ENCODE data around the gene SOCS6. TPM values are rescaled to one million over a fixed set of nuclear protein-coding genes. Genes with fewer than 3 reads are reported as not detected.

Gene SOCS6
- polyA plus RNA-seq, 1 of the 3 experiments (the other 2 are of a cell fraction) = 12.1 TPM

DNA sequence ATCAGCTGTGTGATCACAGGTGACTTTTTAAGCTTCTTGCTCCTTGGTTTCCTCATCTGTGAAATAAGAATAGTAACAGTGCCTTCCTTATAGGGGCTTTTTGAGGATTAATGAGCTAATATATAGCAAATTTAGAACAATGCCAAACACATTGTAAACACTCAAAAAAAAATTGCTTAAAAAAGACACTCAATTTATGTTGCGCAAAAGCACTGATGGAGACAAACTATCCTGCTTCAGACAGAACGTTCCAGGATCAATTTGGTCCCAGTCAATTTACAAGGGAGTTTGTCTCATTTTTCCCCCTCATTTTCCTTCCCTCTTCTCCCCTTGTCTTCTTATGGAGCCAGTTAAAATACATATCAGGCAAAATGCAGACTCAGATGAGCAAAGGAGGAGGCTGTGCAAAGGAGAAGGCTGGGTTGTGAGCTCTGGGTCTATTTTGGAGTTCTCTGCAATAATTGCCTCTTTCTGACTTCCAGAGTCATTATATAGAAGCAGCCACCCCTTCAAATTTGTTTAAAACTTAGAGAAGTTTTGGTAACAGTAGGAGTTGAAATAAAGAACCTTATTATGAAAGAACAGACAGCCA lies 83.7 kb downstream of the SOCS6 start:
- POLR2A ChIA-PET = no interaction called here
- CTCF ChIA-PET = no interaction called here
- Histone ChIP-seq H4K20me1 (ENCODE audit: insufficient read depth) (no peaks in the 10 kb centered on the region), H3K9ac (no peak overlapping the region), H3K36me3 (replicated peaks in 1 of 2; ENCODE audit: control insufficient read depth in 1 of 2, insufficient read depth in 2 of 2, low read length in 1 of 2) (no peaks in the 10 kb centered on the region), H3F3A (replicated peaks; ENCODE audit: insufficient read depth) (no peaks in the 10 kb centered on the region), H3K79me2 (ENCODE audit: insufficient read depth) (no peaks in the 10 kb centered on the region), H3K27ac (ENCODE audit: low read depth in 2 of 2, low read length in 1 of 2) (peak overlapping the region in 1 of 2 experiments; percentile 19; a peak in 1 of 4 replicates), H3K9me3 (no peaks in the 10 kb centered on the region), H3K27me3 (ENCODE audit: insufficient read depth) (no peaks in the 10 kb centered on the region), H2AFZ (ENCODE audit: low read depth) (peak overlapping the region; percentile 82), H3K9me2 (no peaks in the 10 kb centered on the region), H3K4me2 (peak overlapping the region; percentile 22; the same call in 1 of the 2 replicates), H3K4me3 (ENCODE audit: low read depth in 2 of 2, low read length in 1 of 2) (no peak overlapping the region), H3K4me1 (ENCODE audit: control insufficient read depth in 1 of 2, insufficient read depth in 2 of 2, low read depth in 1 of 2, low read length in 1 of 2) (peaks cover 3 to 11% of the 10 kb centered on the region in 2 experiments; a peak in 1 of 4 replicates)
- TF ChIP-seq EP300 (IDR thresholded peaks at IDR 0.05; ENCODE audit: borderline replicate concordance in 1 of 2, low read depth in 1 of 2, low read length in 1 of 2) = no peak
- TF ChIP-seq USF2 (IDR thresholded peaks at IDR 0.05; ENCODE audit: borderline replicate concordance, low read depth, low read length) = no peak
- no peak for TF ChIP-seq POLR2AphosphoS5 (IDR thresholded peaks at IDR 0.05; ENCODE audit: low read depth, low read length)
- no peak for TF ChIP-seq RAD21 (IDR thresholded peaks at IDR 0.05; ENCODE audit: low read length)
- no peak for DNase-seq
- WGBS (ENCODE audit: low lambda C conversion rate) = 89% methylated on average over 2 of the region's 2 CpGs

DNA sequence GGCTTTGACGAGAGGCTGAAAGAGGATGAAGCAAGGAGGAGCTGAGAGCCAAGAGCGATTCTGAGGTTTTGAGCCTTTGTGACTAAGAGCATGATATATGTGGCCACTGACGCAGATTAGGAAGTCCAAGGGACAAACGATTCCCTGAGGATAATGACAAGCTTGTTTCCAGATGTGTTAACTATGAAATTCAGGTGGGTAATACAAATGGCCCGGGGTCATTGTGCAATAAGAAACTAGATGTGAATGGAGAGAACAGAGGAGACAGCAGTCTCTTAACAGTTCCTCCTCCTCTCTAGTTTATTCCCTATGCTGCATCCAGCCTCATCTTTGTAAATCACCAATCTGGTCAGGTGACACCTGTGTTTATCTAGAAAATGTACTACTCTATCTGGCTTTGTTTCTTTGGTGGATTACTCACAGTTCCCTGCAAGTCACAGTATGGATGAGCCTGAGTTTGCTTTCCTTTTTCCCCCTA lies 84.2 kb downstream of the SOCS6 start:
- Histone ChIP-seq H2AFZ (ENCODE audit: low read depth) (peak overlapping the region; percentile 82), H4K20me1 (ENCODE audit: insufficient read depth) (no peaks in the 10 kb centered on the region), H3K27ac (ENCODE audit: low read depth in 2 of 2, low read length in 1 of 2) (peak overlapping the region in 1 of 2 experiments; percentile 19; a peak in 1 of 4 replicates), H3K4me1 (ENCODE audit: control insufficient read depth in 1 of 2, insufficient read depth in 2 of 2, low read depth in 1 of 2, low read length in 1 of 2) (peaks cover 4 to 11% of the 10 kb centered on the region in 2 experiments; a peak in 1 of 4 replicates), H3K4me2 (peak overlapping the region; percentile 22; the same call in 1 of the 2 replicates), H3K27me3 (ENCODE audit: insufficient read depth) (no peaks in the 10 kb centered on the region), H3K9me2 (no peaks in the 10 kb centered on the region), H3K79me2 (ENCODE audit: insufficient read depth) (no peaks in the 10 kb centered on the region), H3F3A (replicated peaks; ENCODE audit: insufficient read depth) (no peaks in the 10 kb centered on the region), H3K36me3 (replicated peaks in 1 of 2; ENCODE audit: control insufficient read depth in 1 of 2, insufficient read depth in 2 of 2, low read length in 1 of 2) (no peaks in the 10 kb centered on the region), H3K9ac (no peak overlapping the region), H3K9me3 (no peaks in the 10 kb centered on the region), H3K4me3 (ENCODE audit: low read depth in 2 of 2, low read length in 1 of 2) (no peak overlapping the region)
- POLR2A ChIA-PET = no interaction called here
- DNase-seq = no peak
- 38% methylated on average over 5 of the region's 5 CpGs for WGBS (ENCODE audit: low lambda C conversion rate)
- TF ChIP-seq MEF2A (IDR thresholded peaks at IDR 0.05; ENCODE audit: borderline replicate concordance, low read depth) = no peak
- TF ChIP-seq CTCF (IDR thresholded peaks at IDR 0.05) = no peak
- TF ChIP-seq PBX3 (IDR thresholded peaks at IDR 0.05) = no peak
- no peak for TF ChIP-seq EZH2phosphoT487 (IDR thresholded peaks at IDR 0.05; ENCODE audit: borderline replicate concordance, low read depth)
- no peak for TF ChIP-seq FOXJ3 (CRISPR knock-in tag; IDR thresholded peaks at IDR 0.05)
- no peak for TF ChIP-seq YY1 (IDR thresholded peaks at IDR 0.05; ENCODE audit: low read depth)
- TF ChIP-seq ZBTB33 (IDR thresholded peaks at IDR 0.05; ENCODE audit: borderline replicate concordance, low read depth) = no peak
- TF ChIP-seq RXRA (IDR thresholded peaks at IDR 0.05; ENCODE audit: borderline replicate concordance, low read depth) = no peak
- no peak for TF ChIP-seq NFIC (IDR thresholded peaks at IDR 0.05; ENCODE audit: borderline replicate concordance)
- TF ChIP-seq FOXM1 (IDR thresholded peaks at IDR 0.05; ENCODE audit: low read depth) = no peak
- TF ChIP-seq USF2 (IDR thresholded peaks at IDR 0.05; ENCODE audit: borderline replicate concordance, low read depth, low read length) = no peak
- no peak for TF ChIP-seq NRF1 (IDR thresholded peaks at IDR 0.05; ENCODE audit: low read depth, low read length)
- no peak for TF ChIP-seq RFX5 (IDR thresholded peaks at IDR 0.05; ENCODE audit: low read length)
- no peak for TF ChIP-seq EP300 (IDR thresholded peaks at IDR 0.05; ENCODE audit: borderline replicate concordance in 1 of 2, low read depth in 1 of 2, low read length in 1 of 2)
- TF ChIP-seq RCOR1 (IDR thresholded peaks at IDR 0.05; ENCODE audit: low read length) = no peak
- no peak for TF ChIP-seq MXI1 (IDR thresholded peaks at IDR 0.05; ENCODE audit: low read depth, low read length)
- TF ChIP-seq CHD2 (IDR thresholded peaks at IDR 0.05; ENCODE audit: low read length, partially characterized antibody) = no peak
- no peak for TF ChIP-seq RAD21 (IDR thresholded peaks at IDR 0.05; ENCODE audit: low read length)
- TF ChIP-seq TEAD4 (IDR thresholded peaks at IDR 0.05; ENCODE audit: borderline replicate concordance, insufficient read depth) = no peak
- TF ChIP-seq TCF12 (IDR thresholded peaks at IDR 0.05) = no peak
- CTCF ChIA-PET = no interaction called here
